Stromal cell of bone marrow (primary cell): ENCODE data around the gene BAZ2B.

ENCODE experiments used
- DNase-seq: peaks from one replicate; pipeline ENCODE4 v3.0.0-alpha.2; 2012; ENCODE audit warnings: low read depth

BAZ2B gene

DNA sequence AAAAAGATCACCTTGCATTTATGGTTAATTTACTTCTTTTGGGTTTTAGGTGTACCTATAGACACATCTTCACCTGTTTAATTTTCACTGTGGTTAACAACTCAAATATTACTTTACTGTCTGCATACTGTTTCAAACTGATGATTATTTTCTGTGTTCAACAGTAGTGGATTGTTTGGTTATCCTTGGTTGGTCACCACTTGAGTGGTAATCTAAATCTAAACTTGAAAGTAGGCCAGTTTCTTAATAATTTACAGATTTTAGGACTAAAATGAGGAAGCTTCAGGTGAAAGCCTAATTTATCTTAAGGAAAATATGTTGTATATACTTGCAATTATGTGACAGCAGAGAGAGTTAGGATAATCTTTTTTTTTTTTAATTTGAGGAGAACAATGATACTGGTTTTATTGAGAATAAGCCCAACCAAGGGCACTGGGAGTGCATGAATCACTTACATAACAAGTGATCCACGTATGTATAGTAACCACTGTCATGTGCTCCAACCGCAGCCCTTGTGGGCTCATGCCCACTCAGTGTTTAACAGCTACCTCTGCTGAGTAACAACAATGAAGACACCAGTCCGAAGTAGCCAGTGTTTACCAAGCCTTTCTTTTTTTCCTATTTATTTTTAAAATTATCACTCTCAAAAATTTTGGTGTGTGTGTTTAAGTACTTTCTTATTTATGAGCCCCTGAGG is 298.8 kb downstream of the BAZ2B start:
- DNase-seq, result no peak

DNA sequence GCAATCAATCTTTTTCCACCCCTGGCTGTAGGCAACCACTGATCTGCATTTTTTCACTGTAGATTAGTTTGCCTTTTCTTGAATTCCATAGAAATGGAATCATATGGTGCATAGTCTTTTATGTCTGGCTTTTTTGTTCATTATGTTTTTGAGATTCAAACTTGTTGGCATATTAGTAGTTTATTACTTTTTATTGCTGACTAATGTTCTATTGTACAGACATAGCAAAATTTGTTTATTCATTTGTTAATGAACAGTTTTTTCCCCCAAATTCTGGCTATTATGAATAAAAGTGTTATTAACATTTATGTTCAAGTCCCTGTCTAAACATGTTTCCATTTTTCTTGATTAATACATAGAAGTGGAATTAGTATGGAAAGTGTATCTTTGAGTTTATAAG is 308.4 kb downstream of the BAZ2B start:
- no peak for DNase-seq

DNA sequence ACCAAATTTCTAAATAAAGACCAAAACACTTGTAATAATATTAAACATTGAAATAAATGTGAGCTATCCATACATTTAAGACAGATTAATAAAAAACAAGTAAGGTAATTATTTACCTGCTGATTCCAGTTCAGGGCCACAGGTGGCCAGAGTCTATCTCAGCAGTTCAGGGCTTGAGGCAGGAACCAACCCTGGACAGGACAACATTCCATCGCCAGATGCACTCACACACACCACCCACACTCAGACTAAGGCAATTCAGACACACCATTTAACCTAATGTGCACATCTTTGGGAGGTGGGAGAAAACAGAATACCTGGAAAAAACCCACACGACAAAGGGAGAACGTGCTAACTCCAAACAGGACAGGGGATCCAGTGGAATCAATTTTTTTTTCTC is 315.8 kb downstream of the BAZ2B start:
- DNase-seq, result no peak

DNA sequence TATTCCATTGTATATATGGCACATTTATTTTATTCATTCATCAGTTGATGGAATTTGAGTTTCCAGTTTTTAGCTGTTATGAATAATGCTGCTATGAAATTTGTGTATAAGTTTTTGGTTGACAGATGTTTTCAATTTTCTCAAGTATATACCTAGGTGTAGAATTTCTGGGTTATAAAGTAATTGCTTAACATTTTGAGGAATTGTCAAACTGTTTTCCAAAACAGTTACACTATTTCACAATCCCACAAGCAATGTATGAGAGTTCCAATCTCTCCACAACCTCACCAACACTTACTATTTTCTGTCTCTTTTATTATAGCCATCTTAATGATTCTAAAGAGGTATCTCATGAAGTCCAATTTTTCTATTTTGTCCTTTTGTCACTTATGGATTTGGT is 317.4 kb downstream of the BAZ2B start:
- no peak for DNase-seq

GRCh38 chr2:159297042-159297707 is 319.2 kb downstream of the BAZ2B start:
- no peak for DNase-seq

DNA sequence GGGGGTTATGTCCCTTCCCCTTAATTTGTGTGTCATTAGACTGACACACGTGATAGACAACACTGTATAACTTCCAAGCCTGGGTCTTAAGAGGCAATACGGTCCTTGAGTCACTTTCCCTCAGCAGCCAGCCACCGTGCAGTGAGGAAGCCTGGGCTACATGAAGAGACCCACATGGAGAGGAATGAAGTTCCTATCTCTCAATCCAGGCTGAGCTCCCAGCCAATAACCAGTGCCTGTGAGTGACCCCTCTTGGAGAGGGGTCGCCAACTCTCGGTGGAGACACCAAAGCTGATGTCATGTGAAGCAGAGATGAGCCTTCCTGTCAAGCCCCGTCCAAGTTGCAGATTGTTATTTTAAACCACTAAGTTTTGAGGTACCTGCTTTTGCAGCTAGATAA is 324.2 kb downstream of the BAZ2B start:
- no peak for DNase-seq

- DNase-seq, result peak; percentile 77
These were observed 325.9 kb downstream of the BAZ2B start for GRCh38 chr2:159290289-159290907.

DNA sequence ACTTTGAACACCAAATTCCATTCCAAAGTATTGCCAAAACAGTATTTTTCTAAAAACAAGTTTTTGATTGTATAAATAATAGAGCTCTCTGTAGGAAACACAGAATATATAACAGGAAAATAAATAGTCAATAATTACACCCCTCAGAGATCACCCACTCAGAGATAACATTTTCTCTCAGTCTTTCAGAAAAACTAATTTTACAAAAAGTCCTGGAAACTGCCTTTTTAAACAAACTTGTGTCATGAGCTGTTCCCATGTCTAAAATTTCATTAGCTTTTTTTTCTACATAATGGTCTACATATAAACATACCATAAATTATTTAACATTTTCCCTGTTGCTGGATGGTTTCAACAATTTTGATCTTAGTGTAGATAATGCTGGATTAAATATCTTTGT is 328.6 kb downstream of the BAZ2B start:
- DNase-seq, result no peak

- DNase-seq, result peak; percentile 91
These were observed 329.5 kb downstream of the BAZ2B start for GRCh38 chr2:159286709-159287441.

- DNase-seq, result peak; percentile 33
These were observed 330.2 kb downstream of the BAZ2B start, which contains the start of gene WDSUB1 for GRCh38 chr2:159285929-159286708. Gene WDSUB1, minus strand, starts transcription at chr2:159286703. Its CDS starts 3,634 bp downstream, at chr2:159283069.

DNA sequence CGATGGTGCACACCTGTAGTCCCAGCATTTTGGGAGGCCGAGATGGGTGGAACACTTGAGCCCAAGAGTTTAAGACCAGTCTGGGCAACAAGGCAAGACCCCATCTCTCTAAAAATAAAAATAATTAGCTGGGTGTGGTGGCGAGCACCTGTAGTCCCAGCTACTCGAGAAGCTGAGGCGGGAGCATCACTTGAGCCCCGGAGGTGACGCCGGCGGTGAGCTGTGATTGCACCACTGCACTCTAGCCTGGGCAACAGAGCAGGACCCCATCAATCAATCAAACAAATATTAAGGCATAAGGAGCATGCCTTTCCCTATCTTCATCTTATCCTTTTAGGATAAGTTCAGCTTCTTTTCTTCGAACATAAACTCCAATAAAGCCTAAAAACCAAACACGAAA is 330.9 kb downstream of the BAZ2B start:
- DNase-seq, result no peak

DNA sequence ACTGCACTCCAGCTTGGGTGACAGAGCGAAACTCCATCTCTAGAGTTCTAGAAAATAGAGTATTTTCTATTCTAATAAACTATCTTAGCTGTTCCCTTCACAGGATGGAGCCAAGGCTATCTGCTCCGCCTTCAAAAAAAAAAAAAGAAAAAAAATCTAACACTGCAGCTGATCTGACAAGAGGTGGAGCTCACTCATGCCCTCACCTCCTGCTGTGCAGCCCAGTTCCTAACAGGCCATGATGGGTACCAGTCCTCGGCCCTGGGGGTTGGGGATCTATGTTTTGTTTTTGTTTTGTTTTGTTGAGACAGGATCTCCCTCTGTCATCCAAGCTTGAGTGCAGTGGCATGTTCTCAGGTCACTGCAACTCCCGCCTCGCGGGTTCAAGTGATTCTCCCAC is 332.8 kb downstream of the BAZ2B start:
- no peak for DNase-seq

DNA sequence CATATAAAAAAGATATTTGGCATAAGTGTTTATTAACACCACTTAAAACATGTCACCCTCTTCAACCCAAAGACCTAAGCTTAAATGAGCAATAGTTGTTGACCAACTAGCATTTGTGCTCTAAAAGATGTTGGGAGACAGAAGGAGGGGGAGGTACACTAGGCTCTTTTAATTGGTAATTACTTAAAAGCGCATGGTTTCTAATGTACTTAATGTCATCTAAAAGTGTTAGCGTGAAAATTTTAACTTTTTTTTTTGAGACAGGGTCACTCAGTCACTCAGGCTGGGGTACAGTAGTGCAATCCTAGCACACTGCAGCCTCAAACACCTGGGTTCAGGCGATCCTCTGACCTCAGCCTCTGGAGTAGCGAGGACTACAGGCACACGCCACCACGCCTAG is 335.3 kb downstream of the BAZ2B start:
- no peak for DNase-seq

DNA sequence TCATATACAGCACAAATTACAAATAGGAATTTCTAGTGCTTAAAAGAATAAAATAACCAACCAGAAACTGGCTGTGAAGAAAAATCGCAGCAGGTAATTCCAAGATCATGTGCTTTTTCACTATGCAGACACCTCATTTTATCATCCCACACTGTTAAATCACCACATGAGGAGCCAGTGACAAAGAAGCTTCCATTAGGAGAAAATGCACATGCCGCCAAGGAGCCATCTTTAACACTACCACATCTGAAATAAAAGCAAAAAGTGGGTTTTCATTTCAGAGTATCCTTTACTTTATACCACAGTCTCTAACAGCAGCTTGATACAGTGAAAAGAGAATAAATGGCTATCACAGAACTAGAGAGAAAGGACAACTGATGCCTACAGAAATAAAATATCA is 336.6 kb downstream of the BAZ2B start:
- no peak for DNase-seq

DNA sequence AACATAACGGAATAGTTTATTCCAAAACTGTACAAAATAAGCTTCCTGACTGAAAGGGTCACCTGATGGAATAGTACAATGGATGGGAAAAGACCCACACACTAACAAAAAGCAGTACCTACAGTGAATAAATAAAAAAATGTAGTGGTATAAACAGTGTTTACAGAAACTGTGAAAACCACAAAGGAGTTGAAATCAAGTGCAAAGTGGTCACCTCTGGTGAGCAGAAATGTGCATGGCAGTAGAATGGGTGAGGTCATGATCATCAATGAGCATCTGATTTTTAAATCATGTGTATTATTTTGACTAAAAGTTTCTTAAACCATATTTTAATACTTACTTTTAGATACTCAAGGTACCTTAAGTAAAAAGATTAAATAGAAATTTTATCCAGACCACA is 341.2 kb downstream of the BAZ2B start:
- DNase-seq, result no peak

DNA sequence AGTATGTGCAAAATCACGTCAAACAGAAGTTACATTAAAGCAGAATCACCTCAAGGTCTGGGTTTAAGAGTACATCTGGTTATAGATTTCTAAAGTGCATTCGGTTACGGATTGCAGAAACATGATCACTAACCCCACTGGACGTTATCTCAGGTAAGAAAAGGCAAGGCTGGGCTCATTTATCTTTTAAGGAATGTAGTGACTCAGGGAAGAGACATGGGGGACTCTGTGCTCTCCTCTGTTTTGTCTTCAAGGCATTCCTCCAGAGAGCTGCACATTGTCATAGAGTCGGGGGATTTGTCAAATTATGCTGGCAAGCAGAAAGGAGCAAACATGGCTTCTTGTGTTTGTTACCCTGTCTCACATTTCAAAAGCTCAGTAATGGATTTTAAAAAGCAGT is 344.2 kb downstream of the BAZ2B start:
- DNase-seq, result no peak

DNA sequence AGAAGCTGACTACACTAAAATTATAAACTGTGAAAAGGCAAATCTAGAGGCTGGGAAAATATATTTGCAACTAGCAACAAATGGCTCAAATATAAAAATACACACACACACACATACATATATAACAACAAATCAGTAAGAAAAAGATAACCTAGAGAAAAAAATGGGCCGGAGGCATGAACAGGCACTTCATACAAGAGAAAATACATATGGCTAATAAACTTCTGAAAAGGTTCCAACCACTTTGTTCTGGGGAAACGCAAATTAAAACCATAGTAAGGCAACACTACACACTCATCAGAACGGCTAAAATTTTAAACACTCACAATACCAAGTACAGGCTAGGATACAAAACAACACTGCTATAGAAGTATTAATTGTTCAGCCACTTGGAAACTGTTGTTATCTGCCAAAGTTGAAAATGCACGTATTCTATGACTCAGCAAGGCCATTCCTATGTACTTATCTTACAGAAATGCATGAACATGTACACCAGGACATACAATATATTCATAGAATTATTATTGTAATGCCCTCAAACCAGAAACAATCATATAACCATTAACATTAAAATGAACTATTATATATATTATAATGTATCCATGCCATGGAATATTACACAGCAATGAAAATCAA is 345.5 kb downstream of the BAZ2B start:
- no peak for DNase-seq
